GM12891 (cell line): ENCODE results near the gene ZMYM1.
"Not testable (repeated sequence)": the region's sequence is repeated elsewhere in the genome, so short reads cannot be mapped to it uniquely, and the experiment has no call there.

Source experiments
- POLR2A ChIP-seq: IDR thresholded peaks from 2 replicates; pipeline ENCODE4 v1.6.1; 2011; ENCODE audit warnings: low read depth, low read length, control low read depth
- POLR2AphosphoS5 ChIP-seq: IDR thresholded peaks from 2 replicates; pipeline ENCODE4 v1.6.1; 2011; ENCODE audit warnings: low read depth, low read length, control low read depth

GRCh38 chr1:35145892-35146549 is 66.8 kb downstream of the ZMYM1 start:
- not testable (repeated sequence) for TF ChIP-seq POLR2A, POLR2AphosphoS5
